Vagina (tissue), 2 donors: ENCODE data around the gene ZNF607. TPM values are rescaled to one million over a fixed set of nuclear protein-coding genes. Genes with fewer than 3 reads are reported as not detected.

Experiments used
- DNase-seq, 2 donors: peaks; one replicate each; pipeline ENCODE4 v3.0.0-alpha.2; 2017; ENCODE audit errors: extremely low spot score in 2 of 2
- H3K27ac ChIP-seq: fragments of 200-600 bp; sonication (generic); one replicate; pipeline ENCODE4 v1.5.1; 2019
- H3K27me3 ChIP-seq: fragments of 200-600 bp; sonication (generic); one replicate; pipeline ENCODE4 v1.5.1; 2019
- H3K36me3 ChIP-seq, 2 donors: fragments of 200-600 bp; sonication (generic); one replicate each; pipeline ENCODE4 v1.5.1; 2017 to 2019
- H3K4me1 ChIP-seq: fragments of 200-600 bp; sonication (generic); one replicate; pipeline ENCODE4 v1.5.1; 2019
- H3K4me3 ChIP-seq, 2 donors: fragments of 200-600 bp; sonication (generic); 1 replicate in 1 of 2; 2 replicates in 1 of 2; pipeline ENCODE4 v1.5.1; 2016 to 2019
- H3K9me3 ChIP-seq: fragments of 200-600 bp; sonication (generic); one replicate; pipeline ENCODE4 v1.5.1; 2019
- CTCF ChIP-seq, 3 experiments: fragments of 450-650 bp in 2 of 3; fragments of 200-600 bp in 1 of 3; sonication (generic) in 1 of 3; IDR thresholded peaks; one replicate each; pipeline ENCODE4 v1.5.1; 2017 to 2019; ENCODE audit warnings: antibody characterized with exemption in 3 of 3, mild to moderate bottlenecking in 2 of 3, moderate library complexity in 2 of 3
- POLR2A ChIP-seq, 2 donors: fragments of 450-650 bp; IDR thresholded peaks; one replicate each; pipeline ENCODE4 v1.6.1; 2017; ENCODE audit warnings: antibody characterized with exemption in 2 of 2, mild to moderate bottlenecking in 2 of 2, moderate library complexity in 2 of 2
- POLR2AphosphoS5 ChIP-seq, 2 donors: sonication (generic); formaldehyde crosslinking; IDR thresholded peaks; one replicate each; pipeline ENCODE4 v1.9.0; 2017; ENCODE audit warnings: antibody characterized with exemption in 2 of 2, mild to moderate bottlenecking in 2 of 2, low read depth in 1 of 2; ENCODE audit not compliant: insufficient read depth in 1 of 2
- intact Hi-C: fragments of 100-400 bp; cut with DNase I; formaldehyde crosslinking; loops from one replicate; pipeline ENCODE4 v1.15.1; 2023
- total RNA-seq: library from RNA; depleted of rRNA; stranded (reverse); fragments of >200 nt; gene quantifications from one replicate; pipeline ENCODE4 v1.2.3, GENCODE V29; 2016

Gene ZNF607
- total RNA-seq, 1 donor from 2014 or later: 3.2 TPM

DNA sequence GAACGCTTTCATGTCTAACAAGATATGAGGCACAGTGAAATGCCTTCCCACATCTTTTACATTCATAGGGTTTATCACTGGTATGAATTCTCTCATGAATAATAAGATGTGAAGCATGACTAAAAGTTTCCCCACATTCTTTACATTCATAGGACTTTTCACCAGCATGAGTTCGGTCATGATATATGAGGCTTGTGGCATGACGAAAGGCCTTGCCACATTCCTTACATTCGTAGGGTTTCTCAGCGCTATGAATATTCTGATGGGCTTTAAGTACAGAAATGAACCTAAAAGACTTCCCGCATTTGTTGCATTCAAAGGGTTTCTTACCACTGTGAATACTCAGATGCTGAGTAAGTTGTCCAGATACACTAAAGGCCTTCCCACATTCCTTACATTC lies 21.3 kb downstream of the ZNF607 start:
- peaks cover 0 to 32% of the 10 kb centered on the region in 2 donors for H3K36me3 ChIP-seq
- H3K27ac ChIP-seq: no peak overlapping the region
- no peak for TF ChIP-seq POLR2AphosphoS5 (IDR thresholded peaks at IDR 0.05; ENCODE audit: insufficient read depth in 1 of 2, low read depth in 1 of 2)
- TF ChIP-seq POLR2A (IDR thresholded peaks at IDR 0.05): no peak
- no peak for TF ChIP-seq CTCF (IDR thresholded peaks at IDR 0.05)
- no peak for DNase-seq
- no peak overlapping the region for H3K4me3 ChIP-seq
- H3K4me1 ChIP-seq: no peaks in the 10 kb centered on the region
- H3K9me3 ChIP-seq: no peaks in the 10 kb centered on the region
- intact Hi-C loops: no loop called here
- no peaks in the 10 kb centered on the region for H3K27me3 ChIP-seq

DNA sequence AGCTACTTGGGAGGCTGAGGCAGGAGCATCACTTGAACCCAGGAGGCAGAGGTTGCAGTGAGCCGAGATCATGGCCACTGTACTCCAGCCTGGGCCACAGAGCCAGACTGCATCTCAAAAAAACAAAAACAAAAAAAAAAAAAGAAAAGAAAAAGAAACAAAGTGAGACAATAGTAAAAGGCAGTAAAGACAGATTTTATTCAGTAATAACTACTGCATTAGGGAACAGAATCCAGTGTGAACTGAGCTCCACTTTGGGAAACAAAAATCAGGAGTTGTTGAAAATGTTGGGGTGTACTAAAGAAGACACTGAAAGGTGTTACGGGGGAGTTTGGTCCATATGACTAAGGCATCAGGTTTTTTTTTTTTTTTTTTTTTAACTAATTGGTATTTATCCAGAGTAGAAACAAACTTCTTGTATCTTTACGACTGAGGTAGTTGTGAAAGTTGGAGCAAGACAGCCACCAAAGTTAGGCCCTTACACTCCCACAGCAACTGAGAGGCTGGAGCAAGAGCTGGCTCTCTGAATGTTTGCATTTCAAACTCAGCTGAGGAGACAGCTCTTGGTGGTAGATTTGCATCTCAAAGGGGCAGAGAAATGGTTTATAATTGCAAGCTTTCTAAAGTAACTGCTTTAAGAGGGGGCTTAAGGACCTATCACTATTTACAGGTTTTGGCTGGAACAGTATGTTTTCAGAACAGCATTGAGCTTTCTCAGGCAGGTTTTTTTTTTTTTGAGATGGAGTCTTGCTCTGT lies 24.2 kb downstream of the ZNF607 start:
- Histone ChIP-seq H3K9me3 (no peaks in the 10 kb centered on the region), H3K4me1 (peaks cover 15% of the 10 kb centered on the region), H3K4me3 (no peak overlapping the region), H3K36me3 (peaks cover 0 to 32% of the 10 kb centered on the region in 2 donors), H3K27me3 (no peaks in the 10 kb centered on the region), H3K27ac (no peak overlapping the region)
- intact Hi-C loops: no loop called here
- TF ChIP-seq POLR2AphosphoS5 (IDR thresholded peaks at IDR 0.05; ENCODE audit: insufficient read depth in 1 of 2, low read depth in 1 of 2): no peak
- no peak for TF ChIP-seq CTCF (IDR thresholded peaks at IDR 0.05)
- TF ChIP-seq POLR2A (IDR thresholded peaks at IDR 0.05): no peak
- DNase-seq: no peak

GRCh38 chr19:37692956-37693620 lies 26.5 kb downstream of the ZNF607 start:
- H3K4me3 ChIP-seq: no peak overlapping the region
- peaks cover 15% of the 10 kb centered on the region for H3K4me1 ChIP-seq
- H3K27ac ChIP-seq: no peak overlapping the region
- no peak for DNase-seq
- no peaks in the 10 kb centered on the region for H3K9me3 ChIP-seq
- no peak for TF ChIP-seq POLR2A (IDR thresholded peaks at IDR 0.05)
- TF ChIP-seq POLR2AphosphoS5 (IDR thresholded peaks at IDR 0.05; ENCODE audit: insufficient read depth in 1 of 2, low read depth in 1 of 2): no peak
- TF ChIP-seq CTCF (IDR thresholded peaks at IDR 0.05): no peak
- H3K36me3 ChIP-seq: peaks cover 0 to 12% of the 10 kb centered on the region in 2 donors
- intact Hi-C loops: no loop called here
- H3K27me3 ChIP-seq: no peaks in the 10 kb centered on the region

DNA sequence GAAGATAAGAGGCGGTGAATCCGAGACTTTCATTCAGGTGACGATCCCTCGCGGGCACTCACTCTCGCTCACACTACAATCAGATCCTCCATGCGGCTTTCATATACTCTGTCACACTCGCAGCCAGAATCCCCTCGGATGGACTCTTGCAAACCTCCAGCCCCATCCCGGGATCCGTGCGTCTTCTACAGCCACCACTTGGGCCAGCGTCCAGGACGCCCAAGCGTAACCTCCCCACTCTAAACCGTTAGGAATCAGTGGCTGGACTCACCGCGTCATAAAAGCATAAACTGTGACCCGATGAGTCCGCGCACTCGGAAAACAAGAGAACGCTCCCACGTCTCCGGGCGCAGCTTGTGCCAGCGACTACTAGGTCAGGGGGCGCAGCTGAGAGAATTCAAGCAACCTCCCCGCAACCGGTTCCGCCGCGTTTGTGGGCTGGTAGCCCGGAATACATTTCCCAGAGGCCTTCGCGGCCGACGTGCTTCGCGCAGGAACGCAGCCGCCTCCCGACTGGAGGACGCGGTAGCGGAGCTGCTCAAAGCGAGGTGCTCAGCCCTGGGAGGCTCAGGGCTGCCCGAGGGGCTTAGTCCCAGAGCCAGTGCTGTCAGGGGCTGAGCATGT lies 27.6 kb downstream of the ZNF607 start:
- TF ChIP-seq POLR2AphosphoS5 (IDR thresholded peaks at IDR 0.05; ENCODE audit: insufficient read depth in 1 of 2, low read depth in 1 of 2) (peak; percentile 84 to 89), POLR2A (IDR thresholded peaks at IDR 0.05) (no peak)
- H3K27me3 ChIP-seq: no peaks in the 10 kb centered on the region
- H3K27ac ChIP-seq: peak overlapping the region; percentile 70
- peak overlapping the region; percentile 49 to 59 for H3K4me3 ChIP-seq
- no peaks in the 10 kb centered on the region for H3K9me3 ChIP-seq
- peaks cover 0 to 7% of the 10 kb centered on the region in 2 donors for H3K36me3 ChIP-seq
- intact Hi-C loops: no loop called here
- peaks cover 15% of the 10 kb centered on the region for H3K4me1 ChIP-seq
- DNase-seq: peak in 1 of 2 donors; percentile 87

GRCh38 chr19:37683520-37683919 lies 36.0 kb downstream of the ZNF607 start:
- no peaks in the 10 kb centered on the region for H3K27me3 ChIP-seq
- peaks cover 6% of the 10 kb centered on the region for H3K9me3 ChIP-seq
- H3K4me1 ChIP-seq: no peaks in the 10 kb centered on the region
- TF ChIP-seq POLR2AphosphoS5 (IDR thresholded peaks at IDR 0.05; ENCODE audit: insufficient read depth in 1 of 2, low read depth in 1 of 2) (no peak), CTCF (IDR thresholded peaks at IDR 0.05) (no peak), POLR2A (IDR thresholded peaks at IDR 0.05) (no peak)
- no peak for DNase-seq
- intact Hi-C loops: no loop called here
- no peak overlapping the region for H3K27ac ChIP-seq
- H3K36me3 ChIP-seq: peaks cover 0 to 3% of the 10 kb centered on the region in 2 donors
- no peak overlapping the region for H3K4me3 ChIP-seq
